Measurements from ENCODE around the gene ATP6V1A. TPM values are rescaled to one million over a fixed set of nuclear protein-coding genes. Genes with fewer than 3 reads are reported as not detected.

Gene ATP6V1A
- total and polyA plus RNA-seq, 7 donors: 15.0 to 34.6 (median 22.2) TPM

- no peaks in the 10 kb centered on the region for H3K9me3 ChIP-seq
- 80 to 97% methylated on average over 3 of the region's 3 CpGs for WGBS, 2 donors
These were observed 73.0 kb downstream of the ATP6V1A start for GRCh38 chr3:113819866-113820265.

GRCh38 chr3:113825090-113825489 lies 78.3 kb downstream of the ATP6V1A start:
- Histone ChIP-seq H3K36me3 (no peaks in the 10 kb centered on the region), H3K4me1 (no peaks in the 10 kb centered on the region), H3K27me3 (no peaks in the 10 kb centered on the region), H3K4me3 (no peak overlapping the region), H3K27ac (no peak overlapping the region), H3K9me3 (no peaks in the 10 kb centered on the region)
- no peak for TF ChIP-seq CTCF (IDR thresholded peaks at IDR 0.05)
- no peak for DNase-seq
- intact Hi-C loops (cut with DNase I): no loop called here
- WGBS, 2 donors: 77 to 79% methylated on average over 2 of the region's 2 CpGs

More at GRCh38 chr3:113819866-113820265, 73.0 kb downstream of the ATP6V1A start:
- TF ChIP-seq EP300 (IDR thresholded peaks at IDR 0.05) (no peak), POLR2A (IDR thresholded peaks at IDR 0.05) (no peak), CTCF (IDR thresholded peaks at IDR 0.05) (no peak), POLR2AphosphoS5 (IDR thresholded peaks at IDR 0.05) (no peak)
- H3K4me1 ChIP-seq: no peaks in the 10 kb centered on the region
- no peak for DNase-seq
- no peaks in the 10 kb centered on the region for H3K27me3 ChIP-seq
- H3K4me3 ChIP-seq: no peak overlapping the region
- H3K36me3 ChIP-seq: no peaks in the 10 kb centered on the region
- intact Hi-C loops (cut with DNase I): no loop called here
- no peak overlapping the region for H3K27ac ChIP-seq

GRCh38 chr3:113828600-113828999 lies 81.8 kb downstream of the ATP6V1A start:
- Histone ChIP-seq H3K27me3 (no peaks in the 10 kb centered on the region), H3K9me3 (no peaks in the 10 kb centered on the region), H3K4me3 (no peak overlapping the region), H3K27ac (no peak overlapping the region), H3K36me3 (no peaks in the 10 kb centered on the region), H3K4me1 (no peaks in the 10 kb centered on the region)
- WGBS, 2 donors: 72 to 97% methylated on average over 1 of the region's 1 CpG
- TF ChIP-seq EP300 (IDR thresholded peaks at IDR 0.05) (no peak), CTCF (IDR thresholded peaks at IDR 0.05) (no peak), POLR2A (IDR thresholded peaks at IDR 0.05) (no peak)
- DNase-seq: no peak
- intact Hi-C loops (cut with DNase I): no loop called here

GRCh38 chr3:113829576-113830354 lies 82.9 kb downstream of the ATP6V1A start:
- 80 to 82% methylated on average over 10 of the region's 10 CpGs for WGBS, 2 donors
- intact Hi-C loops (cut with DNase I): no loop called here

More at GRCh38 chr3:113829576-113830354, 82.9 kb downstream of the ATP6V1A start:
- no peak for TF ChIP-seq CTCF (IDR thresholded peaks at IDR 0.05)
- no peaks in the 10 kb centered on the region for H3K27me3 ChIP-seq
- DNase-seq: no peak
- H3K27ac ChIP-seq: no peak overlapping the region
- no peaks in the 10 kb centered on the region for H3K36me3 ChIP-seq
- no peaks in the 10 kb centered on the region for H3K4me1 ChIP-seq
- no peaks in the 10 kb centered on the region for H3K9me3 ChIP-seq
- no peak overlapping the region for H3K4me3 ChIP-seq
